ENCODE measurements around the gene DOLK.
A peak's percentile ranks its signal among the peaks of the same experiment; 100 is the strongest.

Gene DOLK

GRCh38 chr9:128910906-128911305 is 36.5 kb downstream of the DOLK start:
- DNase-seq = no peak

GRCh38 chr9:128909859-128910258 is 37.5 kb downstream of the DOLK start:
- no peak for DNase-seq

GRCh38 chr9:128908372-128908771 is 39.0 kb downstream of the DOLK start:
- DNase-seq = no peak

GRCh38 chr9:128906741-128907140 is 40.7 kb downstream of the DOLK start:
- no peak for DNase-seq

- DNase-seq = no peak
These were observed 41.4 kb downstream of the DOLK start for GRCh38 chr9:128905964-128906363.

GRCh38 chr9:128903871-128904620 is 43.4 kb downstream of the DOLK start:
- no peak for DNase-seq

GRCh38 chr9:128903079-128903461 is 44.3 kb downstream of the DOLK start:
- DNase-seq = no peak

GRCh38 chr9:128902351-128903078 is 44.9 kb downstream of the DOLK start:
- peak in 1 of 58 donors; percentile 16 for DNase-seq

- no peak for DNase-seq
These were observed 45.6 kb downstream of the DOLK start for GRCh38 chr9:128901822-128902221.

- no peak for DNase-seq
These were observed 46.0 kb downstream of the DOLK start for GRCh38 chr9:128901379-128901778.

- DNase-seq = no peak
These were observed 47.7 kb downstream of the DOLK start for GRCh38 chr9:128899566-128900322.

- peak in 15 of 58 donors; percentile 27 to 58 (median 39) for DNase-seq
These were observed 48.4 kb downstream of the DOLK start for GRCh38 chr9:128898845-128899565.

GRCh38 chr9:128898382-128898781 is 49.0 kb downstream of the DOLK start:
- no peak for DNase-seq

GRCh38 chr9:128895556-128895955 is 51.8 kb downstream of the DOLK start:
- peak in 2 of 58 donors; percentile 19 to 53 for DNase-seq
